HepG2 (cell line): ENCODE measurements around the gene TBXA2R. TPM values are rescaled to one million over a fixed set of nuclear protein-coding genes. Genes with fewer than 3 reads are reported as not detected.

Source experiments
- CCDC6 ChIP-seq: sonication (generic); formaldehyde crosslinking; IDR thresholded peaks from 2 replicates; pipeline ENCODE4 v1.8.1; 2022; ENCODE audit warnings: mild to moderate bottlenecking, missing genetic modification reagents, moderate library complexity
- ESRRA ChIP-seq: sonication (generic); formaldehyde crosslinking; IDR thresholded peaks from 2 replicates; pipeline ENCODE4 v1.5.1; 2020; ENCODE audit warnings: mild to moderate bottlenecking, low read depth, missing genetic modification reagents
- HCFC1 ChIP-seq: fragments of 150-350 bp; IDR thresholded peaks from 2 replicates; pipeline ENCODE4 v1.6.1; 2014; ENCODE audit warnings: low read depth, low read length
- HOXA5 ChIP-seq: sonication (generic); formaldehyde crosslinking; IDR thresholded peaks from 2 replicates; pipeline ENCODE4 v1.4.0; 2020; ENCODE audit warnings: missing genetic modification reagents
- JARID2 ChIP-seq: sonication (generic); formaldehyde crosslinking; IDR thresholded peaks from 2 replicates; pipeline ENCODE4 v1.8.1; 2023; ENCODE audit warnings: missing genetic modification reagents, inconsistent platforms; ENCODE audit not compliant: insufficient replicate concordance
- KAT8 ChIP-seq: IDR thresholded peaks from 2 replicates; pipeline ENCODE4 v1.6.1; 2016; ENCODE audit warnings: missing genetic modification reagents, missing compliant biosample characterization
- KDM6A ChIP-seq: IDR thresholded peaks from 2 replicates; pipeline ENCODE4 v1.6.1; 2016; ENCODE audit warnings: low read depth
- KMT2B ChIP-seq: IDR thresholded peaks from 2 replicates; pipeline ENCODE4 v1.6.1; 2016; ENCODE audit warnings: missing genetic modification reagents, missing compliant biosample characterization
- MAFF ChIP-seq: IDR thresholded peaks from 2 replicates; pipeline ENCODE4 v1.6.1; 2011; ENCODE audit warnings: low read depth, low read length, improper control_type of control experiment
- MED1 ChIP-seq: sonication (generic); formaldehyde crosslinking; IDR thresholded peaks from 2 replicates; pipeline ENCODE4 v1.4.0; 2020; ENCODE audit warnings: missing genetic modification reagents
- POLR2AphosphoS2 ChIP-seq: IDR thresholded peaks from 2 replicates; pipeline ENCODE4 v1.6.1; 2011; ENCODE audit warnings: low read depth, low read length, improper control_type of control experiment
- RFXAP ChIP-seq: sonication (generic); formaldehyde crosslinking; IDR thresholded peaks from 2 replicates; pipeline ENCODE4 v1.4.0; 2020; ENCODE audit warnings: missing genetic modification reagents, borderline replicate concordance
- RXRA ChIP-seq: sonication (generic); formaldehyde crosslinking; IDR thresholded peaks from 2 replicates; pipeline ENCODE4 v1.5.1; 2020; ENCODE audit warnings: missing genetic modification reagents
- SRF ChIP-seq: IDR thresholded peaks from 2 replicates; pipeline ENCODE4 v1.6.1; 2011; ENCODE audit warnings: mild to moderate bottlenecking, low read depth, low read length, moderate library complexity
- ZIK1 ChIP-seq: sonication (generic); formaldehyde crosslinking; IDR thresholded peaks from 2 replicates; pipeline ENCODE4 v1.5.0; 2020; ENCODE audit warnings: mild to moderate bottlenecking, low read depth, missing genetic modification reagents, borderline replicate concordance
- ZNF251 ChIP-seq: sonication (generic); formaldehyde crosslinking; IDR thresholded peaks from 2 replicates; pipeline ENCODE4 v1.9.0; 2021; ENCODE audit warnings: mild to moderate bottlenecking, missing genetic modification reagents
- ZNF446 ChIP-seq: sonication (generic); formaldehyde crosslinking; IDR thresholded peaks from 2 replicates; pipeline ENCODE4 v1.5.0; 2020; ENCODE audit warnings: mild to moderate bottlenecking, missing genetic modification reagents
- ZNF530 ChIP-seq: sonication (generic); formaldehyde crosslinking; IDR thresholded peaks from 2 replicates; pipeline ENCODE4 v1.5.0; 2020; ENCODE audit warnings: low read depth, mild to moderate bottlenecking, missing genetic modification reagents
- polyA plus RNA-seq, 8 experiments: library from polyadenylated mRNA; depleted of rRNA in 3 of 8; stranded (reverse) in 7 of 8; unstranded in 1 of 8; fragments of >200 nt; fragmentation: Illumina TruSeq in 4 of 8; extraction: Trizol in 4 of 8; gene quantifications; 2 replicates each; pipeline versions ENCODE4 v1.2.1 to v1.2.3, GENCODE V29; 2011 to 2016; ENCODE audit warnings: low read depth in 4 of 8, missing spikeins in 1 of 8, mixed read lengths in 1 of 8; ENCODE audit not compliant: insufficient read depth in 1 of 8
- total RNA-seq, 5 experiments: library from RNA; depleted of rRNA; stranded (reverse); fragments of >200 nt; fragmentation: Illumina TruSeq; extraction: Trizol; gene quantifications; 2 replicates each; pipeline ENCODE4 v1.2.3, GENCODE V29; 2016; ENCODE audit warnings: low read depth in 1 of 5
- TF ChIP-seq, protein P1 (sequence below): sonication (generic); formaldehyde crosslinking; IDR thresholded peaks from 2 replicates; pipeline ENCODE4 v1.9.0; 2021; ENCODE audit warnings: mild to moderate bottlenecking, missing genetic modification reagents
- TF ChIP-seq, protein P2 (sequence below): sonication (generic); formaldehyde crosslinking; IDR thresholded peaks from 2 replicates; pipeline ENCODE4 v1.8.0; 2022; ENCODE audit warnings: mild to moderate bottlenecking, missing genetic modification reagents
- TF ChIP-seq, protein P3 (sequence below): sonication (generic); formaldehyde crosslinking; conservative IDR thresholded peaks from 2 replicates; pipeline ENCODE4 v1.8.0; 2022; ENCODE audit warnings: low read depth, missing genetic modification reagents

Gene TBXA2R
- total and polyA plus RNA-seq, 2 of the 13 experiments (the other 11 are each of a cell fraction or from before 2014, with no cell fraction given): 0.09 TPM; not detected in 1

DNA sequence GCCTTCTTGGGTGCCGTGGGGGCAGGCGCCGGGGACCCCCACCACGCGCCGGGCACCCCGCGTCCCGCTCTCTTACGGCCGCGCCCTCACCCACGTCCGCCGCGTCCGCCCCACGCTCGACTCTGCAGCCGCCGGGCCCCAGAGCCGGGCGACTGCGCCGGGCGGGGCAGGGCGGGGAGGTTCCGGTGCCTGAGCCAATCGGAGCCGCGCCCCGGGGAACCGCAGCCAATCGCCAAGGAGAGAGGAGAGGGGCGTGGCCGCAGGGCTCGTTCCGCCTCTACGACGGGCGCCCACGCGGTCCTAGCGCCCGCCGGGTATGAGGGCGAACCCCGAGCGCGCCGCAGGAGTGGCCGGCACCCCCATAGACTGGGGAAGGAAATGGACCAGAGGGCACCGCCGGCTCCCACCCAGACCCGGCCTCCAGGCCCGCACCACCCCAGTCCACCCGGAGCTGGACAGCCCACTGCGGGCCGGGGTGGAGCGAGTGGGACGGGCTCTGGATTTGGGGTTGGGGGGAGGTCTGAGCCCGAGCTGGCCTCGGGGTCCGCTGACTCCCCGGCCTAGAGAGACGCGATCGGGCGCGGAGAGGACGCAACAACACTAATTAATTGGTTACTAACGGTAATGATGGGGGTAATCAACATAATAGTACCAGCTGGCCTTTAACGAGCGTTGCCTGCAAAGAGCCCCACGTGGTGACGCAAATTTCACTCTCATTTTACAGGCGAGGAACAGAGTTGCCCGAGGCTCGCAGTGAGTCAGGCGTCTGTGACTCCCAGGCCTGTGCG, 49.0 kb downstream of the TBXA2R start, which contains the start of gene MFSD12 (continued):
- TF ChIP-seq, protein P1, sequence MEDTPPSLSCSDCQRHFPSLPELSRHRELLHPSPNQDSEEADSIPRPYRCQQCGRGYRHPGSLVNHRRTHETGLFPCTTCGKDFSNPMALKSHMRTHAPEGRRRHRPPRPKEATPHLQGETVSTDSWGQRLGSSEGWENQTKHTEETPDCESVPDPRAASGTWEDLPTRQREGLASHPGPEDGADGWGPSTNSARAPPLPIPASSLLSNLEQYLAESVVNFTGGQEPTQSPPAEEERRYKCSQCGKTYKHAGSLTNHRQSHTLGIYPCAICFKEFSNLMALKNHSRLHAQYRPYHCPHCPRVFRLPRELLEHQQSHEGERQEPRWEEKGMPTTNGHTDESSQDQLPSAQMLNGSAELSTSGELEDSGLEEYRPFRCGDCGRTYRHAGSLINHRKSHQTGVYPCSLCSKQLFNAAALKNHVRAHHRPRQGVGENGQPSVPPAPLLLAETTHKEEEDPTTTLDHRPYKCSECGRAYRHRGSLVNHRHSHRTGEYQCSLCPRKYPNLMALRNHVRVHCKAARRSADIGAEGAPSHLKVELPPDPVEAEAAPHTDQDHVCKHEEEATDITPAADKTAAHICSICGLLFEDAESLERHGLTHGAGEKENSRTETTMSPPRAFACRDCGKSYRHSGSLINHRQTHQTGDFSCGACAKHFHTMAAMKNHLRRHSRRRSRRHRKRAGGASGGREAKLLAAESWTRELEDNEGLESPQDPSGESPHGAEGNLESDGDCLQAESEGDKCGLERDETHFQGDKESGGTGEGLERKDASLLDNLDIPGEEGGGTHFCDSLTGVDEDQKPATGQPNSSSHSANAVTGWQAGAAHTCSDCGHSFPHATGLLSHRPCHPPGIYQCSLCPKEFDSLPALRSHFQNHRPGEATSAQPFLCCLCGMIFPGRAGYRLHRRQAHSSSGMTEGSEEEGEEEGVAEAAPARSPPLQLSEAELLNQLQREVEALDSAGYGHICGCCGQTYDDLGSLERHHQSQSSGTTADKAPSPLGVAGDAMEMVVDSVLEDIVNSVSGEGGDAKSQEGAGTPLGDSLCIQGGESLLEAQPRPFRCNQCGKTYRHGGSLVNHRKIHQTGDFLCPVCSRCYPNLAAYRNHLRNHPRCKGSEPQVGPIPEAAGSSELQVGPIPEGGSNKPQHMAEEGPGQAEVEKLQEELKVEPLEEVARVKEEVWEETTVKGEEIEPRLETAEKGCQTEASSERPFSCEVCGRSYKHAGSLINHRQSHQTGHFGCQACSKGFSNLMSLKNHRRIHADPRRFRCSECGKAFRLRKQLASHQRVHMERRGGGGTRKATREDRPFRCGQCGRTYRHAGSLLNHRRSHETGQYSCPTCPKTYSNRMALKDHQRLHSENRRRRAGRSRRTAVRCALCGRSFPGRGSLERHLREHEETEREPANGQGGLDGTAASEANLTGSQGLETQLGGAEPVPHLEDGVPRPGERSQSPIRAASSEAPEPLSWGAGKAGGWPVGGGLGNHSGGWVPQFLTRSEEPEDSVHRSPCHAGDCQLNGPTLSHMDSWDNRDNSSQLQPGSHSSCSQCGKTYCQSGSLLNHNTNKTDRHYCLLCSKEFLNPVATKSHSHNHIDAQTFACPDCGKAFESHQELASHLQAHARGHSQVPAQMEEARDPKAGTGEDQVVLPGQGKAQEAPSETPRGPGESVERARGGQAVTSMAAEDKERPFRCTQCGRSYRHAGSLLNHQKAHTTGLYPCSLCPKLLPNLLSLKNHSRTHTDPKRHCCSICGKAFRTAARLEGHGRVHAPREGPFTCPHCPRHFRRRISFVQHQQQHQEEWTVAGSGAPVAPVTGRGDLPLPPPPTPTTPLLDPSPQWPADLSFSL: no peak
- peak; percentile 78 for TF ChIP-seq KAT8 (CRISPR knock-in tag)
- TF ChIP-seq KDM6A (CRISPR knock-in tag): no peak
- TF ChIP-seq HOXA5: peak; percentile 37; the same call in 1 of the 2 replicates
- TF ChIP-seq MAFF: no peak
- no peak for TF ChIP-seq POLR2AphosphoS2
- 0 out of 2 replicates have a peak, but pooled peaks have one; percentile 44 for TF ChIP-seq ZIK1 (CRISPR knock-in tag)
- peak; percentile 48; the same call in 1 of the 2 replicates for TF ChIP-seq ESRRA (CRISPR knock-in tag)
- TF ChIP-seq ZNF251: no peak
- TF ChIP-seq CCDC6 (CRISPR knock-in tag): no peak
- TF ChIP-seq SRF: no peak
- TF ChIP-seq HCFC1: no peak
- TF ChIP-seq RXRA (CRISPR knock-in tag): 0 out of 2 replicates have a peak, but pooled peaks have one; percentile 47
- peak; percentile 52; the same call in 1 of the 2 replicates for TF ChIP-seq ZNF446
- TF ChIP-seq JARID2 (CRISPR knock-in tag): no peak
- TF ChIP-seq, protein P2, sequence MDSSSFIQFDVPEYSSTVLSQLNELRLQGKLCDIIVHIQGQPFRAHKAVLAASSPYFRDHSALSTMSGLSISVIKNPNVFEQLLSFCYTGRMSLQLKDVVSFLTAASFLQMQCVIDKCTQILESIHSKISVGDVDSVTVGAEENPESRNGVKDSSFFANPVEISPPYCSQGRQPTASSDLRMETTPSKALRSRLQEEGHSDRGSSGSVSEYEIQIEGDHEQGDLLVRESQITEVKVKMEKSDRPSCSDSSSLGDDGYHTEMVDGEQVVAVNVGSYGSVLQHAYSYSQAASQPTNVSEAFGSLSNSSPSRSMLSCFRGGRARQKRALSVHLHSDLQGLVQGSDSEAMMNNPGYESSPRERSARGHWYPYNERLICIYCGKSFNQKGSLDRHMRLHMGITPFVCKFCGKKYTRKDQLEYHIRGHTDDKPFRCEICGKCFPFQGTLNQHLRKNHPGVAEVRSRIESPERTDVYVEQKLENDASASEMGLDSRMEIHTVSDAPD (CRISPR knock-in tag): no peak
- TF ChIP-seq MED1 (CRISPR knock-in tag): peak; percentile 33; the same call in 1 of the 2 replicates
- TF ChIP-seq, protein P3, sequence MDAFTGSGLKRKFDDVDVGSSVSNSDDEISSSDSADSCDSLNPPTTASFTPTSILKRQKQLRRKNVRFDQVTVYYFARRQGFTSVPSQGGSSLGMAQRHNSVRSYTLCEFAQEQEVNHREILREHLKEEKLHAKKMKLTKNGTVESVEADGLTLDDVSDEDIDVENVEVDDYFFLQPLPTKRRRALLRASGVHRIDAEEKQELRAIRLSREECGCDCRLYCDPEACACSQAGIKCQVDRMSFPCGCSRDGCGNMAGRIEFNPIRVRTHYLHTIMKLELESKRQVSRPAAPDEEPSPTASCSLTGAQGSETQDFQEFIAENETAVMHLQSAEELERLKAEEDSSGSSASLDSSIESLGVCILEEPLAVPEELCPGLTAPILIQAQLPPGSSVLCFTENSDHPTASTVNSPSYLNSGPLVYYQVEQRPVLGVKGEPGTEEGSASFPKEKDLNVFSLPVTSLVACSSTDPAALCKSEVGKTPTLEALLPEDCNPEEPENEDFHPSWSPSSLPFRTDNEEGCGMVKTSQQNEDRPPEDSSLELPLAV (CRISPR knock-in tag): no peak
- TF ChIP-seq KMT2B: peak; percentile 51; the same call in 1 of the 2 replicates
- no peak for TF ChIP-seq ZNF530 (CRISPR knock-in tag)
- TF ChIP-seq RFXAP (CRISPR knock-in tag): peak; percentile 68; the same call in 1 of the 2 replicates
